Measurements from ENCODE around the gene SLC2A6. TPM values are rescaled to one million over a fixed set of nuclear protein-coding genes. Genes with fewer than 3 reads are reported as not detected.

Gene SLC2A6
- total and polyA plus RNA-seq, 10 of the 15 experiments (the other 5 are each of a cell fraction or from before 2014, with no cell fraction given) = 1.1 to 37.9 (median 18.3) TPM

GRCh38 chr9:133472753-133473378, 6.0 kb downstream of the SLC2A6 start (continued):
- TF ChIP-seq CUX1 (IDR thresholded peaks at IDR 0.05; ENCODE audit: insufficient replicate concordance, low read depth, low read length) (no peak), KDM1A (IDR thresholded peaks at IDR 0.05; ENCODE audit: borderline replicate concordance) (no peak), MEF2A (IDR thresholded peaks at IDR 0.05; ENCODE audit: insufficient read depth, low read depth, low read length) (no peak), NKRF (conservative IDR thresholded peaks at IDR 0.05) (no peak), CEBPB (IDR thresholded peaks at IDR 0.05; ENCODE audit: borderline replicate concordance in 1 of 2, low read depth in 2 of 2, low read length in 2 of 2) (no peak), ZBTB40 (IDR thresholded peaks at IDR 0.05; ENCODE audit: borderline replicate concordance) (no peak), CBX3 (IDR thresholded peaks at IDR 0.05; ENCODE audit: borderline replicate concordance, low read depth) (no peak), POLR2AphosphoS2 (IDR thresholded peaks at IDR 0.05; ENCODE audit: low read depth, low read length) (no peak), E4F1 (IDR thresholded peaks at IDR 0.05; ENCODE audit: borderline replicate concordance, partially characterized antibody) (no peak), ELK1 (IDR thresholded peaks at IDR 0.05; ENCODE audit: low read depth, low read length) (no peak), HDAC6 (IDR thresholded peaks at IDR 0.05; ENCODE audit: unreplicated experiment) (no peak), TAF1 (IDR thresholded peaks at IDR 0.05; ENCODE audit: borderline replicate concordance, low read depth, low read length) (no peak), JUNB (IDR thresholded peaks at IDR 0.05) (no peak)
